ENCODE measurements around the gene COX14. TPM values are rescaled to one million over a fixed set of nuclear protein-coding genes. Genes with fewer than 3 reads are reported as not detected.

Gene COX14
- total RNA-seq, 8 experiments from 2014 or later: 33.3 to 101 (median 44.0) TPM

DNA sequence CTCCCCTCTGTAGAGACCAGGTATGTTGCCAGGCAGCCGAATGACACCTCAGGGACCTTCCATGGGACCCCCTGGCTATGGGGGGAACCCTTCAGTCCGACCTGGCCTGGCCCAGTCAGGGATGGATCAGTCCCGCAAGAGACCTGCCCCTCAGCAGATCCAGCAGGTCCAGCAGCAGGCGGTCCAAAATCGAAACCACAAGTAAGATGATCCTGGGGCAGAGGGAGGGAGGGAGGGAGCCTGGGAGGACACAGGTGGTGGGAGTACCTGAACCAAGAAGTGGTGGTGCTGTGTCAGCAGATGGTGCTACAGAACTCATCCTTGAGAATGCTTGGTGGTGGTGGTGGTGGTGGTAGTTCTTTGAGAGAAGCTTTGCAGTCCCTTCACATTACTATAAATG is 25.9 kb upstream of the COX14 start:
- peaks cover 8 to 24% of the 10 kb centered on the region in 2 donors for H3K4me1 ChIP-seq (replicated peaks in 1 of 2)
- no peak for ATAC-seq (replicated peaks in 6 of 8)
- no peak overlapping the region for H3K27ac ChIP-seq
- in situ Hi-C loops (cut with MboI; ENCODE audit: low pct_unique_long_range_greater_than_20kb in 2 of 9, low sequenced_read_pairs in 9 of 9, unreplicated experiment in 9 of 9): loop anchor here in 1 of 9 experiments (10.0 kb wide), 1 partner anchor 89 kb away; no protein-coding TSS in a partner anchor
- peak overlapping the region; percentile 76 to 97 (median 85) for H3K4me3 ChIP-seq
- WGBS, 10 experiments: 60 to 100% (median 73%) methylated on average over 1 to 3 of the region's 5 CpGs; no CpG with 5 or more reads in 6 of the 10 experiments

DNA sequence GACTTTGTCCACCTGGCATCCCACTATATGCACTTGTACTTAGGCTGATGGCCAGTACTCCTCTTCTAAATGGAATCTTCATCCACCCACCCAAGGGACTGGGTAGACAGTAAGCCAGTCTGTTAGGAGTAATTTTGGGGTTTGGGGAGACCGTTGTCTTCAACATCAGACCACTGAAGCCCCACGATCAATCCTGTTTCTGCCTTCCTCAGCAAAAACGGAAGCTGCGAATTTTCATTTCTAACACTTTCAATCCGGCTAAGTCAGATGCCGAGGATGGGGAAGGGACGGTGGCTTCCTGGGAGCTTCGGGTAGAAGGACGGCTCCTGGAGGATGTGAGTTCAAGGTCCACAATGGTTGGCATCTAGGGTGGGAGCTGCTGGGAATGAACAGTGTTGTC is 24.9 kb upstream of the COX14 start:
- peaks cover 8 to 17% of the 10 kb centered on the region in 2 donors for H3K4me1 ChIP-seq (replicated peaks in 1 of 2)
- no peak overlapping the region for H3K27ac ChIP-seq
- no peak overlapping the region for H3K4me3 ChIP-seq
- WGBS, 10 experiments: 20 to 100% (median 89%) methylated on average over 1 to 8 of the region's 9 CpGs; no CpG with 5 or more reads in 3 of the 10 experiments
- in situ Hi-C loops (cut with MboI; ENCODE audit: low pct_unique_long_range_greater_than_20kb in 2 of 9, low sequenced_read_pairs in 9 of 9, unreplicated experiment in 9 of 9): loop anchor here in 1 of 9 experiments (10.0 kb wide), 1 partner anchor 88 kb away; no protein-coding TSS in a partner anchor
- ATAC-seq (replicated peaks in 6 of 8): no peak

DNA sequence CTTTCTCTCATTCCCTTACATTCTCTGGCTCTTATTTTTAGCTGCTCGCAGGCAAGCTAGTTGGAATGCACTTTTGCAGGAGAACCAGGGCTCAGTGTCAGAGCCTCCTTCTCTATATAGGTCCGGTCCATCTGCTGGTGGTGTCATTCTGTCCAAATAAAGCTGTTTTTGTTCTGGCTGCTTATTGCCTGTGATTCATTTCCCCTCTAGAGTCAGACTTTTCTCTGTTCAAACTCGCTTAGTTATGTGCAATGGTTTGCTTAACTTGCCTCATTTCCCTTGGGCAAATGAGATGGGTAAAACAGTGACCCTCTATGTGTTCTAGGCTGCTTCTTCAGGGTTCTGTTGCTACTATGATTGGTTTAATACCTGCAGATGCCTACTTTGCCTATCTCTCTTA is 24.0 kb upstream of the COX14 start:
- WGBS, 10 experiments: 8 to 100% (median 85%) methylated on average over 1 to 3 of the region's 3 CpGs; no CpG with 5 or more reads in 2 of the 10 experiments

DNA sequence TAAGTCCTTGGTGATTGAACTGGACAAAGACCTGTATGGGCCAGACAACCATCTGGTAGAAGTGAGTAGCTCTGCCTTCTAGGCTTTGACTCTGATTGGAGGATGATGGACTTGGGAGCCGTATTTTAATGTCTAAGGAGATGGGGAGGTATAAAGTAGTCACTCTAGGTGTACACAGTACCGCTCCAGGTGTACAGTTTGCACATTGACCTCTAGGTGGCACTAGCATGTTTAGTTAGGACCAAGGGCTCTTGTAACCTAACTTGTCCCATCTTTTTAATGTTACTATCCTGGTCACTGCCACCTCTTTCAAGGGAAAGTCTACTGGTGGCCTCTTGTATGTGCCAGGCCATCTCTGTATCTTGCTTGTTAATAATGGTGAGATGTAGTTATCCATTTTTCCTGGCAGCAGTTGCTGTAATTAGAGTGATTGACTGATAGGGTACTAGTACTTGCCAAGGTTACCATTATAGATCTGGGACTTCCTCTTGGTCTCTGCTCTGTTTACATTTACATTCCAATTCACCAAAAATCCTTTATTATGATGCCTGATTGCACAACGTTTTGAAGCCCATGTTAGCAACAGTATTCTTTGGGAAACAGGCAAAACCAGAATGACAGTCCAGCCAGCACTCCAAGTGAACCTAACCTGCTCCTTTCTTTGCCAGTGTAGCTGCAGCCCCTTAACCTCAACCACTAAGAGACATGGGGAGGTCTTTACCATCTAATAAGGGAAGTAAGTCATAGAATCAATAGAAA is 23.3 kb upstream of the COX14 start:
- WGBS, 10 experiments: 0 to 73% (median 51%) methylated on average over 1 to 3 of the region's 3 CpGs; no CpG with 5 or more reads in 2 of the 10 experiments
- Histone ChIP-seq H3K4me1 (replicated peaks in 1 of 2) (peaks cover 6 to 8% of the 10 kb centered on the region in 2 donors), H3K4me3 (no peak overlapping the region), H3K27ac (no peak overlapping the region)
- in situ Hi-C loops (cut with MboI; ENCODE audit: low pct_unique_long_range_greater_than_20kb in 2 of 9, low sequenced_read_pairs in 9 of 9, unreplicated experiment in 9 of 9): loop anchor here in 1 of 9 experiments (10.0 kb wide), 1 partner anchor 86 kb away; no protein-coding TSS in a partner anchor
- peak in 2 of 8 experiments; percentile 5 for ATAC-seq (replicated peaks in 6 of 8)

More for the DNA sequence above, 24.0 kb upstream of the COX14 start:
- Histone ChIP-seq H3K4me1 (replicated peaks in 1 of 2) (peaks cover 6 to 8% of the 10 kb centered on the region in 2 donors), H3K4me3 (no peak overlapping the region), H3K27ac (no peak overlapping the region)
- in situ Hi-C loops (cut with MboI; ENCODE audit: low pct_unique_long_range_greater_than_20kb in 2 of 9, low sequenced_read_pairs in 9 of 9, unreplicated experiment in 9 of 9): loop anchor here in 1 of 9 experiments (10.0 kb wide), 1 partner anchor 87 kb away; no protein-coding TSS in a partner anchor
- no peak for ATAC-seq (replicated peaks in 6 of 8)

DNA sequence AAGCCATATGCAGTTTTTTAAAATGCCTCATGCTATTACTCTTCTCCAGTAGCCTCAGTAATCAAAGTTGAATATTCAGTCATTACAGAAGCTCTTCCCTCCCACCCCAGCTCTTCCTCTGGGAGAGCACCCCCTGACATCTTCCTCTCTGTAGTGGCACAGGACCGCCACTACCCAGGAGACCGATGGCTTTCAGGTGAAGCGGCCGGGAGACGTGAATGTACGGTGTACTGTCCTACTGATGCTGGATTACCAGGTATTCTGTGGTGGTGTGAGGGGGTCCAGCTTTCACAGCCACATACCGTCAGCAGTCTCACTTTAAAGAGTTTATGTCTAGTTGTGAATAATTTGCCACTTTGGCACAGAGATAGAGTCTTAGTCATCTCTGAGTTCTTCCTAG is 22.3 kb upstream of the COX14 start:
- Histone ChIP-seq H3K27ac (no peak overlapping the region), H3K4me3 (no peak overlapping the region), H3K4me1 (replicated peaks in 1 of 2) (peaks cover 3% of the 10 kb centered on the region in 2 donors)
- in situ Hi-C loops (cut with MboI; ENCODE audit: low pct_unique_long_range_greater_than_20kb in 2 of 9, low sequenced_read_pairs in 9 of 9, unreplicated experiment in 9 of 9): loop anchor here in 1 of 9 experiments (10.0 kb wide), 1 partner anchor 85 kb away; no protein-coding TSS in a partner anchor
- ATAC-seq (replicated peaks in 6 of 8): no peak
- 80 to 100% (median 100%) methylated on average over 1 to 2 of the region's 7 CpGs; no CpG with 5 or more reads in 7 of the 10 experiments for WGBS, 10 experiments

DNA sequence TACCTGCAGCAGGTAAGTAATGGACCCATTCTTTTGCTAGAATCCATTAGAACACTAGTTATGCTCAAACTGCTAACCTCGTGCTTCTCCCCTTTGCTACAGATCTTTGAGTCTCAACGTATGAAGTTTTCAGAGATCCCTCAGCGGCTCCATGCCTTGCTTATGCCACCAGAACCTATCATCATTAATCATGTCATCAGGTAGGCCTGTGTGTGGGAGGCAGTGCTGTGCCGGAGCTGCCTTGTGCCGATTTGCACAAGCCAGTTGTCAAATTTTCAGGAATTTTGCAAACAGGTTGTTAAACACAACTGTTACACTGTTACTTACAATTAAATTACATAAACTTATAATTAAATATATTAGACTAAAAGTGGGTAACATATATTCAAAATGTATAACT is 21.6 kb upstream of the COX14 start:
- H3K4me3 ChIP-seq: no peak overlapping the region
- H3K4me1 ChIP-seq (replicated peaks in 1 of 2): peaks cover 3% of the 10 kb centered on the region in 2 donors
- no peak for ATAC-seq (replicated peaks in 6 of 8)
- no peak overlapping the region for H3K27ac ChIP-seq
- 66 to 100% (median 88%) methylated on average over 1 to 5 of the region's 5 CpGs; no CpG with 5 or more reads in 2 of the 10 experiments for WGBS, 10 experiments
- in situ Hi-C loops (cut with MboI; ENCODE audit: low pct_unique_long_range_greater_than_20kb in 2 of 9, low sequenced_read_pairs in 9 of 9, unreplicated experiment in 9 of 9): no loop called here

DNA sequence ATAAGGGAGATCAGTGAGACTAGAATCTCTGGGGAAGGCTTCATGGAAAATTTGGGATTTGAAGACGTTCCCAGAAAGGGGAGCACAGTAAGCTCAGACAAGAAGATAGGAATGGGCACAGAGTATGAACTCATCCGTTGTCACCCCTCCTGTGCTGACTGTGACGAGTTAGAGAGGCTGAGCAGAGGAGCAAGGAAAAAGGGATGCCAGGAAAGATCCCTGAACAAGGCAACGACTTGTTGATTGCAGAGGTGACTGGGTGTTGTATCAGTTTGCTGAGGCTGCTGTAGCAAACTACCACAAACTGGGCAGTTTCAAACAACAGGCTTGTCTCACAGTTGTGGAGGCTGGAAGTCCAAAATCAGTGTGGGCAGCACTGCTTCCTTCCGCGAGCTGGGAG is 14.1 kb upstream of the COX14 start:
- Histone ChIP-seq H3K27ac (no peak overlapping the region), H3K4me3 (no peak overlapping the region), H3K4me1 (replicated peaks in 1 of 2) (peaks cover 0 to 2% of the 10 kb centered on the region in 2 donors)
- no peak for ATAC-seq (replicated peaks in 6 of 8)
- 86 to 100% (median 94%) methylated on average over 1 to 6 of the region's 6 CpGs; no CpG with 5 or more reads in 2 of the 10 experiments for WGBS, 10 experiments
- in situ Hi-C loops (cut with MboI; ENCODE audit: low pct_unique_long_range_greater_than_20kb in 2 of 9, low sequenced_read_pairs in 9 of 9, unreplicated experiment in 9 of 9): no loop called here

DNA sequence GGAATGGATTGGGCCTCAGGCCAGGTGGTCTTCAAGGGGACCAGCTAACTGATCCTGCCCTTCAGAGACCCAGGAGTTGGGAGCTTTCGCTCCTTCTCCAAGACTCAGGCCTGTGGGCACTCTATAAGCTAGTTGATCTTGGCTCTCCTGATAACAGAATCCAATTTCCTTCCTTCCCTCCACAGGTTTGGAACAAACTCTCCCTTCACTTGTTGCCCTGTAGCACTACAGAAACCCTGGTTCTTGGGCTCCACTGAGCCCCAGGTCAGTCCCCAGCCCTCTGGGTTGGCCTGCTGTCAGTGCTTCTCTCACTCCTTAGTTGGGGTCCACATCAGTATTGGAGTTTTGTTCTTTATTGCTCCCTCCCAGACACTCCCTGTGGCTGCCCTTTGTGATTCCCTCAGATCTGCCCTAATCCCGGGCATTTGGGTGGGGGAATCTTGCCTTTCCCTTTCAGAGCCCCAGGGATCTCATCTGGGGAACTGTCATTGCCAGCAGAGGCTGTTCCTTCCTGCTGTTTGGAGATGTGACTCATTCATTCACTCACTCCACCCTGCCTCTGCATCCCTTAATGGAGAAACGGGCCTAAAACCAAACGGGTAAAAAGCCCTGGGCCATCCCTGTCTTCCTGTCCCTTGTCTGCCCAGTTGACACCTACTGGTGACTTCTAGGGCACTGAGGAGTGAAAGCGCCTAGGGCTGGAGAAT is 12.6 kb upstream of the COX14 start:
- ATAC-seq (replicated peaks in 6 of 8): peak in 3 of 8 experiments; percentile 46 to 92 (median 90)
- 10 to 88% (median 39%) methylated on average over 1 to 2 of the region's 5 CpGs; no CpG with 5 or more reads in 6 of the 10 experiments for WGBS, 10 experiments
- no peak overlapping the region for H3K4me3 ChIP-seq
- peaks cover 8 to 11% of the 10 kb centered on the region in 2 donors for H3K4me1 ChIP-seq (replicated peaks in 1 of 2)
- H3K27ac ChIP-seq: no peak overlapping the region
- in situ Hi-C loops (cut with MboI; ENCODE audit: low pct_unique_long_range_greater_than_20kb in 2 of 9, low sequenced_read_pairs in 9 of 9, unreplicated experiment in 9 of 9): no loop called here

DNA sequence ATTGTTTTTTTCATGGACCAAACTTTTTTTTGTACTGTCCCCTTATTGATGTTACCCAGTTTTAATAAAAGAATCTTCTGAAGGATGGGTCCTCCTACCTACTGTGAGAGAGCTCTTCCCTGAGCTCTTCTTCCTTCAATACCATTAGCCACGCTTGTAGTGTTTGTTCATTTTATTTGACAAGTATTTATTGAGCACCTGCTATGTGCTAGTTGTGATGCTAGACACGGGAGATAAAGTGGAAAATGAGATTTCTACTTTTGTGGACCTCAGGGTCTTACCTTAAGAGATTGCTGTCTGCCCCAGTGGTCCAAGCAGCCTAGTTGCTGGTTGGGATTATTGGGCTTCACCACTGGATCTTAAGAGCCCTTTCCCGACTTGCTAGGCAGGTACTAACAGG is 11.5 kb upstream of the COX14 start:
- no peak overlapping the region for H3K4me3 ChIP-seq
- in situ Hi-C loops (cut with MboI; ENCODE audit: low pct_unique_long_range_greater_than_20kb in 2 of 9, low sequenced_read_pairs in 9 of 9, unreplicated experiment in 9 of 9): no loop called here
- ATAC-seq (replicated peaks in 6 of 8): no peak
- WGBS, 10 experiments: 79 to 100% (median 98%) methylated on average over 1 to 3 of the region's 3 CpGs; no CpG with 5 or more reads in 2 of the 10 experiments
- H3K4me1 ChIP-seq (replicated peaks in 1 of 2): peaks cover 8 to 11% of the 10 kb centered on the region in 2 donors
- H3K27ac ChIP-seq: no peak overlapping the region

DNA sequence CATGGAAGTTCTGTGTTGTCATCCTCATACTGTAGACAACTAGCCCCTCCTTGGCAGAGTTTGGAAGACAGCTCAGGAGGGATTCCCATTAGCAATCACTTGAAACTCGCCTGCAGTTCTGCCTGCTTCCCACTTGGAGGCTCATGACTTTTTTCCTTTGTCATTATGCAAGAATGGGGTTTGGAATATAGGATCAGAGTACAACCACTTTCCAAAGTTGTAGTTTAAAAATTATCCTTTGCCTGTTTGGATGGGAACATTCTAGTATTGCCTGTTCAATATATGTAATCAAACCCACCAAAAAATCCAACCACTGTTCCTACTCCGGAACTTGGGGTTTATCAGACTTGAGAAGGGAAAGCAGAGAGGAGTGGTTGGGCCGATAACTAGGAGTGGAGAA is 10.4 kb upstream of the COX14 start:
- in situ Hi-C loops (cut with MboI; ENCODE audit: low pct_unique_long_range_greater_than_20kb in 2 of 9, low sequenced_read_pairs in 9 of 9, unreplicated experiment in 9 of 9): no loop called here
- ATAC-seq (replicated peaks in 6 of 8): peak in 4 of 8 experiments; percentile 3 to 27 (median 10)
- peaks cover 8 to 15% of the 10 kb centered on the region in 2 donors for H3K4me1 ChIP-seq (replicated peaks in 1 of 2)
- no peak overlapping the region for H3K4me3 ChIP-seq
- H3K27ac ChIP-seq: no peak overlapping the region
- 0 to 100% (median 80%) methylated on average over 1 to 3 of the region's 3 CpGs; no CpG with 5 or more reads in 3 of the 10 experiments for WGBS, 10 experiments

DNA sequence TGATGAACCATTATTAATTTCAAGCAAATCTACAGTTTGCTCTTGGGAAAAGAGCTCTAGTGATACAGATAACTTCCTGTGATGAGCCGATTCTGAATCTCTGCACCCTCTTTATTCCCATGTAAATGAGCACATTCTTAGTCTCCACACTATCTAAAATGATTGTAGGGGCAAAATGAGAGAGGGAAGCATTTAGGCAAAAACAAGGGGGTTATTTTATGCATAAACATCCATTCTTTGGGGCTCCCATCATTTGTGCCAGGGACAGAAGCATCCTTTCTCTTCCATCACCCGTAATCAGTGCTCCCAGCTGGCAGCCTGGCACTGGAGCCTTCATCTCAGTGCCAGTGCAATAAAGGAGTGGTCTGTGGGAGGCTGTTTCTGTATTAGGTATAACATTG is 9.9 kb upstream of the COX14 start:
- no peak overlapping the region for H3K27ac ChIP-seq
- in situ Hi-C loops (cut with MboI; ENCODE audit: low pct_unique_long_range_greater_than_20kb in 2 of 9, low sequenced_read_pairs in 9 of 9, unreplicated experiment in 9 of 9): no loop called here
- ATAC-seq (replicated peaks in 6 of 8): no peak
- H3K4me1 ChIP-seq (replicated peaks in 1 of 2): peaks cover 8 to 15% of the 10 kb centered on the region in 2 donors
- 76 to 100% (median 100%) methylated on average over 1 to 2 of the region's 2 CpGs; no CpG with 5 or more reads in 3 of the 10 experiments for WGBS, 10 experiments
- H3K4me3 ChIP-seq: no peak overlapping the region

DNA sequence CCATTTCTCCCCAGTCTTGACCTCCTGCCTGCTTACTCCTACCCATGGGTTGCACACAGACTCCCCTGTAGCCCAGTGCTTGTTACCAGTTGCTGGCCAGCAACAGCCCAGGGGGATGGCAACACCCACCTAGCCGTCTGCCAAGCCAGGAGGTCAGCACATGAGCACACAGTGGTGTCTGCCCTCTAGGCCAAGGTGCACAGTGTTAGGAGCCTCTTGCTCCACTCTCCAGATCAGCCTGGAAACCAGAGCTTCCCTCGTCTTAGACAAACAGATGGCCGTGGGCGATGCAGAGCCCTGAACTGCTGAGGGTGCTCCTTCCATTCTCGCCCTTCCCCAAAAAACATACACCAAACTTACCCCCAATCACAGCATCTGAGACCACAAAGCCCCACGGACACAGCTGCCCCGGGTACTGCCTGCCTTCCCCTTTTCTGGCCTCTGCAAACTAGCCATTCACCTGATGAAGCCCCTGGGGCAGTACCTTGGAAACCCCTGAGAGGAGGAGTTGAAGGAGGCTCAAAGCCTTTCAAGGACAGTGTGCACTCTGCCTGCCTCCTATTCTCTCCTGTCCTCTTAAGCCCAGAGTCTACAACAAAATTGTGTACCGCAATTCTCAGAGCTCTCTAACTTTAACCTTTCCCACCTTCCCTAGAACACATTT is 9.3 kb upstream of the COX14 start:
- in situ Hi-C loops (cut with MboI; ENCODE audit: low pct_unique_long_range_greater_than_20kb in 2 of 9, low sequenced_read_pairs in 9 of 9, unreplicated experiment in 9 of 9): no loop called here
- Histone ChIP-seq H3K4me1 (replicated peaks in 1 of 2) (peaks cover 8 to 15% of the 10 kb centered on the region in 2 donors), H3K27ac (no peak overlapping the region), H3K4me3 (no peak overlapping the region)
- 89 to 97% methylated on average over 5 to 7 of the region's 8 CpGs; no CpG with 5 or more reads in 8 of the 10 experiments for WGBS, 10 experiments
- ATAC-seq (replicated peaks in 6 of 8): no peak

All from motor neuron (in vitro differentiated cells).